Mucosa of descending colon (tissue), 3 donors: ENCODE data around the gene APBA2. TPM values are rescaled to one million over a fixed set of nuclear protein-coding genes. Genes with fewer than 3 reads are reported as not detected.
"Not testable (repeated sequence)": the region's sequence is repeated elsewhere in the genome, so short reads cannot be mapped to it uniquely, and the experiment has no call there.

Source experiments
- ATAC-seq: fragments of 200-7000 bp; cut with Tn5 transposase; one replicate; pipeline ENCODE4 v1.9.1; 2020; ENCODE audit warnings: mild to moderate bottlenecking, moderate library complexity
- DNase-seq, 3 donors: peaks; one replicate each; pipeline ENCODE4 v3.0.0-alpha.2; 2020
- H3K36me3 ChIP-seq: fragments of 200-600 bp; one replicate; pipeline ENCODE4 v1.8.0; 2021; ENCODE audit warnings: low read depth, mild to moderate bottlenecking
- H3K4me1 ChIP-seq: fragments of 200-600 bp; one replicate; pipeline ENCODE4 v1.8.0; 2021; ENCODE audit warnings: low read depth, mild to moderate bottlenecking
- H3K4me3 ChIP-seq: fragments of 200-600 bp; one replicate; pipeline ENCODE4 v1.8.0; 2021; ENCODE audit warnings: mild to moderate bottlenecking
- H3K9me3 ChIP-seq: fragments of 200-600 bp; one replicate; pipeline ENCODE4 v1.8.0; 2021; ENCODE audit warnings: mild to moderate bottlenecking
- CTCF ChIP-seq: fragments of 200-600 bp; IDR thresholded peaks from one replicate; pipeline ENCODE4 v1.8.0; 2022; ENCODE audit warnings: antibody characterized with exemption, mild to moderate bottlenecking
- intact Hi-C, 2 donors: fragments of 100-400 bp; cut with DNase I in 1 of 2; cut with micrococcal nuclease in 1 of 2; formaldehyde crosslinking; loops; one replicate each; pipeline versions ENCODE4 v1.11.0 to v1.11.1; 2022; cut with DNase I, micrococcal nuclease
- total RNA-seq, 3 donors: library from RNA; stranded (reverse); fragmentation: NEBNext Ultra II Directional in 2 of 3; extraction: Animal tissue kit (Norgen Biotek cat#: 25700) in 2 of 3; gene quantifications; one replicate each; pipeline versions ENCODE4 v1.2.1 to v1.2.4, GENCODE V29; 2021 to 2023
- donor health status: DM: no; HTN: no; CAD: no; lungs with moderate emphysema.
- donor health status: DM: no; HTN: no; CAD: no.
- donor health status: DM: no; HTN: yes; CAD: no.

Gene APBA2
- total RNA-seq, 3 donors from 2014 or later, result 0.69 to 2.0 (median 1.2) TPM

GRCh38 chr15:28861031-28861534 lies 24.7 kb upstream of the APBA2 start:
- H3K9me3 ChIP-seq, result no peaks in the 10 kb centered on the region
- H3K36me3 ChIP-seq, result no peaks in the 10 kb centered on the region
- H3K4me1 ChIP-seq, result no peaks in the 10 kb centered on the region
- no peak overlapping the region for H3K4me3 ChIP-seq
- ATAC-seq, result no peak
- intact Hi-C loops, result no loop called here
- DNase-seq, result no peak
- TF ChIP-seq CTCF, result no peak

- H3K4me3 ChIP-seq, ATAC-seq, DNase-seq, H3K36me3 ChIP-seq, H3K9me3 ChIP-seq, H3K4me1 ChIP-seq, intact Hi-C loops: not testable (repeated sequence)
Measured at GRCh38 chr15:28861589-28862293, 24.0 kb upstream of the APBA2 start.

- DNase-seq, result no peak
Measured at GRCh38 chr15:28868744-28869345, 16.9 kb upstream of the APBA2 start.

GRCh38 chr15:28871168-28871567 lies 14.6 kb upstream of the APBA2 start:
- H3K9me3 ChIP-seq, result no peaks in the 10 kb centered on the region
- no peak for ATAC-seq
- no peak for DNase-seq
- H3K4me1 ChIP-seq, result no peaks in the 10 kb centered on the region
- no peak overlapping the region for H3K4me3 ChIP-seq
- TF ChIP-seq CTCF, result no peak
- no peaks in the 10 kb centered on the region for H3K36me3 ChIP-seq
- intact Hi-C loops, result no loop called here

More at GRCh38 chr15:28868744-28869345, 16.9 kb upstream of the APBA2 start:
- intact Hi-C loops, result no loop called here
- no peak for ATAC-seq
- no peaks in the 10 kb centered on the region for H3K36me3 ChIP-seq
- H3K4me3 ChIP-seq, result no peak overlapping the region
- TF ChIP-seq CTCF, result no peak
- no peaks in the 10 kb centered on the region for H3K9me3 ChIP-seq
- H3K4me1 ChIP-seq, result no peaks in the 10 kb centered on the region

GRCh38 chr15:28873006-28873405 lies 12.8 kb upstream of the APBA2 start:
- DNase-seq (no peak), ATAC-seq (no peak)
- no peaks in the 10 kb centered on the region for H3K9me3 ChIP-seq
- H3K36me3 ChIP-seq, result no peaks in the 10 kb centered on the region
- H3K4me1 ChIP-seq, result no peaks in the 10 kb centered on the region
- no peak overlapping the region for H3K4me3 ChIP-seq
- intact Hi-C loops, result no loop called here
- TF ChIP-seq CTCF, result no peak

GRCh38 chr15:28873585-28874190 lies 12.1 kb upstream of the APBA2 start:
- no peak for TF ChIP-seq CTCF
- intact Hi-C loops, result no loop called here
- Histone ChIP-seq H3K36me3 (no peaks in the 10 kb centered on the region), H3K9me3 (no peaks in the 10 kb centered on the region), H3K4me3 (no peak overlapping the region), H3K4me1 (no peaks in the 10 kb centered on the region)
- ATAC-seq (no peak), DNase-seq (no peak)
